ENCODE data around the gene SELENOS.
A peak's percentile ranks its signal among the peaks of the same experiment; 100 is the strongest.

The SELENOS gene

GRCh38 chr15:101267320-101268104 lies 9.8 kb downstream of the SELENOS start:
- H3K4me3 Mint-ChIP-seq = no peak overlapping the region
- H3K36me3 Mint-ChIP-seq = peaks cover 6% of the 10 kb centered on the region
- no peaks in the 10 kb centered on the region for H3K27me3 Mint-ChIP-seq
- no peaks in the 10 kb centered on the region for H3K9me3 Mint-ChIP-seq
- H3K27ac Mint-ChIP-seq = no peak overlapping the region
- no peaks in the 10 kb centered on the region for H3K4me1 Mint-ChIP-seq

- Mint-ChIP-seq H3K27ac (no peak overlapping the region), H3K27me3 (no peaks in the 10 kb centered on the region), H3K4me1 (no peaks in the 10 kb centered on the region), H3K36me3 (peaks cover 4% of the 10 kb centered on the region), H3K9me3 (no peaks in the 10 kb centered on the region), H3K4me3 (no peak overlapping the region)
These were observed 10.5 kb downstream of the SELENOS start for GRCh38 chr15:101266787-101267186.

- Mint-ChIP-seq H3K27me3 (no peaks in the 10 kb centered on the region), H3K27ac (no peak overlapping the region), H3K4me3 (no peak overlapping the region), H3K36me3 (peaks cover 4% of the 10 kb centered on the region), H3K4me1 (no peaks in the 10 kb centered on the region), H3K9me3 (no peaks in the 10 kb centered on the region)
These were observed 11.3 kb downstream of the SELENOS start for GRCh38 chr15:101266034-101266433.

DNA sequence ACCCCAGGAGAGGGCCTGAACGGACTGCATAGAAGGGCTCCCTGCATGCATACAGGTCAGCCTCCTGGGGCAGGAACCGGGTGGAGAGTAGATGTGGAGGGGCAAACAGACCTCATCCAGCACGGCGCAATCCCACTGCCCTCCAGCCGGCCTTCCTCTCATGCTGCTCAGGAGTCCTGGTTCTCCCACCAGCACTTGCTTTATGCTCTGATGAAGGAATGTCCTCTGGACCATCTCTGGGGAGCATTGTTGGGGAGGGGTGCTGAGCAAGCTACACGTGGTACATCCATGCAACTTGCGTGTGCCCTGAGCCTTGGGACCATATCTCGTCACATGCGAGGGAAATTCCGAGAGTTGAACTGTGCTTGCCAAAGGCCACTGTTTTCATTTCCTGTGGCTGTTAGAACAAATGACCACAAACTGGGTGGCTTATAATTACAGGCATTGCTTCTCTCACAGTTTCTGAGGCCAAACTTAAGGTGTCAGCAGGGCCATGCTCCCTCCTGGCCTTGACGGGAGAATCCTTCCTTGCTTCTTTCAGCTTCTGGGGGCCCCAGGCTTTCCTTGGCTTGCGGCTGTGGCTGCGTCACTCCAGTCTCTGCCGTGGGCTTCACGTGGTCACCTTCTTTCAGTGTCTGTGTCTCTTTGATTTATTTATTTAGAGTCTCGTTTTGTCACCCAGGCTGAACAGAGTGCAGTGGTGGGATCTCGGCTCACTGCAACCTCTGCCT lies 12.2 kb downstream of the SELENOS start:
- H3K27ac Mint-ChIP-seq = no peak overlapping the region
- no peaks in the 10 kb centered on the region for H3K4me1 Mint-ChIP-seq
- no peaks in the 10 kb centered on the region for H3K9me3 Mint-ChIP-seq
- no peaks in the 10 kb centered on the region for H3K27me3 Mint-ChIP-seq
- H3K4me3 Mint-ChIP-seq = no peak overlapping the region
- peaks cover 2% of the 10 kb centered on the region for H3K36me3 Mint-ChIP-seq

DNA sequence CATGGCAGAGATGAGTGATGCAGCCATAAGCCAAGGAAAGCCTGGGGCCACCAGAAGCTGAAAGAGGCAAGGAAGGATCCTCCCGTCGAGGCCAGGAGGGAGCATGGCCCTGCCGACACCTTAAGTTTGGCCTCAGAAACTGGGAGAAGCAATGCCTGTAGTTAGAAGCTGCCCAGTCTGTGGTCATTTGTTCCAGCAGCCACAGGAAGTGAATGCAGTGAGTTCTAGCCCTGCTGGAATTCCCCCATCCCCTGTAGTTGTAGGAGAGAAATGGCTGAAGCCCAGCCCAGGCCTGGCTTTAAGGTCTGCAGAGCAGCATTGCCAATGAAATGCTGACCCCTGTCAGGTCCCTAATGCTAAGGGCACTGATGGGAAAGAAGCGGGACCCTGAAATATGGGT lies 13.3 kb downstream of the SELENOS start:
- Mint-ChIP-seq H3K27ac (no peak overlapping the region), H3K9me3 (no peaks in the 10 kb centered on the region), H3K36me3 (no peaks in the 10 kb centered on the region), H3K4me3 (no peak overlapping the region), H3K4me1 (no peaks in the 10 kb centered on the region), H3K27me3 (peaks cover 4% of the 10 kb centered on the region)

- no peaks in the 10 kb centered on the region for H3K36me3 Mint-ChIP-seq
- H3K27me3 Mint-ChIP-seq = peaks cover 4% of the 10 kb centered on the region
- no peak overlapping the region for H3K27ac Mint-ChIP-seq
- H3K4me1 Mint-ChIP-seq = peaks cover 5% of the 10 kb centered on the region
- H3K9me3 Mint-ChIP-seq = no peaks in the 10 kb centered on the region
- H3K4me3 Mint-ChIP-seq = no peak overlapping the region
These were observed 14.7 kb downstream of the SELENOS start for GRCh38 chr15:101262551-101262950.

- no peaks in the 10 kb centered on the region for H3K36me3 Mint-ChIP-seq
- H3K9me3 Mint-ChIP-seq = no peaks in the 10 kb centered on the region
- no peak overlapping the region for H3K4me3 Mint-ChIP-seq
- peaks cover 4% of the 10 kb centered on the region for H3K27me3 Mint-ChIP-seq
- peaks cover 27% of the 10 kb centered on the region for H3K4me1 Mint-ChIP-seq
- peak overlapping the region; percentile 46 for H3K27ac Mint-ChIP-seq
These were observed 18.8 kb downstream of the SELENOS start for GRCh38 chr15:101258238-101259144.

DNA sequence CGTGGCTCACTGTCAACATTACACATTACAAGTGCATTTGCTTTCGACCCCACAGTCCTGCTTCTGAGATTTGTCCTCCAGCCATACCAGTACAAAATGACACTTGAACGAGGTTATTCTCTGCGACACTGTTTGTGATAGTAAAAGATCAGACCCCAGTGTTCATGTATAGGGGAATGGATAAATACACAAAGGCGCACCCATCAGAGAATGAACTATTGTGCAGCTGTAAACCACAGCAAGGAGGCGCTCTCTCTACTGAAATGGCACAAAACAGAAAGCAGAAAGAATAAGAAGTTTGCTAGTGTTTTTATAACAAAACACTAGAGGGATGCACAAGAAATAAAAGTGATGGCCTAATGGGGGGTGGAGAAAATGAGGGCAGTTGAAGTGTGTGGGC lies 20.5 kb downstream of the SELENOS start:
- Mint-ChIP-seq H3K36me3 (no peaks in the 10 kb centered on the region), H3K27ac (no peak overlapping the region), H3K27me3 (peaks cover 4% of the 10 kb centered on the region), H3K9me3 (no peaks in the 10 kb centered on the region), H3K4me3 (peak overlapping the region; percentile 38), H3K4me1 (peaks cover 37% of the 10 kb centered on the region)

DNA sequence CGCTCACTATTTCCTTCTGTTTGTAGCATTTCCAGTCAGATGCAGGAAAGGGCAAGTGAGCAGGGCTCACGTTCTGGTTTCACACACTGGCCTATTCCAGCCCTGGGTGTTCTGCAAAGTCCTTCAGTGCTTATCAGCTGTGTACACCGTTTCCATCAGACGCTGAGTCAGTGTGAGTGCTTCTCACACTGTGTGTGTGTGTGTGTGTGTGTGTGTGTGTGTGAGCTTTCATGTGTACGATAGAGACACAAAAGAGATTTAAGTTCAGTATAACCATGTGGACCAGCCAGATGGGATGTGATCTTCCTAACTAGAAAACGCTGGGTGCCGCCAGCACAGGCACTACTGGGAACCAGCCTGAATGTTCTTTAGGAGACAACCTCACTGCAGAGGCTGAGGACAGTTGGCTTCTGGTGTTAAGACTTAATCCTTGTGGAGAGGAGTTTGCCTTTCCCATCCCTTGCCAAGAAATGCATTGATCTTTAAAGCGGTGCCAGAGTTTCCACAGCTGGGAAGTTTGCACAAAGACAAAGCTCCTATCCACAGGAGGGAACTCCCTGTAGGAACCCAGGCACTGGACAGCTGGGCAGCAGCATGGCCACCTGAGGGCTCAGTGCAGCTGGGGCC lies 21.6 kb downstream of the SELENOS start:
- peak overlapping the region; percentile 43 for H3K27ac Mint-ChIP-seq

DNA sequence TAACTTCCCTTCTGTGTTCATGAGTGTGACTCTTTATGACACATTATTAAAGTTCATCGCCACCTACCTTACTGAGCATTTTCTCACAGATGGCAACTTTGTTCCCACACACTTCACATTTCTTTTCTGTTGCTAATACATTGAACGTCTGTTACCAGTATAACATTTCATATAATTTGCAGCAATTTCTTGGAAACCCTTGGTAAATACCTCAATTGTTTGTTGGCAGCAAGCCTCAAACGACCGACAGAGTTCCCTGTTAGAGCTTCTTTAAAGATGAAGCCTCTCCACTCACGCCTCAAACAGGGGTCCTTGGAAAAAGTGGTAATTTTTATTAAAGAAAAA lies 22.3 kb downstream of the SELENOS start:
- Mint-ChIP-seq H3K4me1 (peaks cover 42% of the 10 kb centered on the region), H3K27me3 (peaks cover 4% of the 10 kb centered on the region), H3K4me3 (peak overlapping the region; percentile 4), H3K27ac (peak overlapping the region; percentile 43), H3K36me3 (peaks cover 4% of the 10 kb centered on the region), H3K9me3 (no peaks in the 10 kb centered on the region)

More for the DNA sequence above, 21.6 kb downstream of the SELENOS start:
- Mint-ChIP-seq H3K9me3 (no peaks in the 10 kb centered on the region), H3K4me3 (peak overlapping the region; percentile 12), H3K4me1 (peaks cover 37% of the 10 kb centered on the region), H3K36me3 (no peaks in the 10 kb centered on the region), H3K27me3 (peaks cover 4% of the 10 kb centered on the region)

DNA sequence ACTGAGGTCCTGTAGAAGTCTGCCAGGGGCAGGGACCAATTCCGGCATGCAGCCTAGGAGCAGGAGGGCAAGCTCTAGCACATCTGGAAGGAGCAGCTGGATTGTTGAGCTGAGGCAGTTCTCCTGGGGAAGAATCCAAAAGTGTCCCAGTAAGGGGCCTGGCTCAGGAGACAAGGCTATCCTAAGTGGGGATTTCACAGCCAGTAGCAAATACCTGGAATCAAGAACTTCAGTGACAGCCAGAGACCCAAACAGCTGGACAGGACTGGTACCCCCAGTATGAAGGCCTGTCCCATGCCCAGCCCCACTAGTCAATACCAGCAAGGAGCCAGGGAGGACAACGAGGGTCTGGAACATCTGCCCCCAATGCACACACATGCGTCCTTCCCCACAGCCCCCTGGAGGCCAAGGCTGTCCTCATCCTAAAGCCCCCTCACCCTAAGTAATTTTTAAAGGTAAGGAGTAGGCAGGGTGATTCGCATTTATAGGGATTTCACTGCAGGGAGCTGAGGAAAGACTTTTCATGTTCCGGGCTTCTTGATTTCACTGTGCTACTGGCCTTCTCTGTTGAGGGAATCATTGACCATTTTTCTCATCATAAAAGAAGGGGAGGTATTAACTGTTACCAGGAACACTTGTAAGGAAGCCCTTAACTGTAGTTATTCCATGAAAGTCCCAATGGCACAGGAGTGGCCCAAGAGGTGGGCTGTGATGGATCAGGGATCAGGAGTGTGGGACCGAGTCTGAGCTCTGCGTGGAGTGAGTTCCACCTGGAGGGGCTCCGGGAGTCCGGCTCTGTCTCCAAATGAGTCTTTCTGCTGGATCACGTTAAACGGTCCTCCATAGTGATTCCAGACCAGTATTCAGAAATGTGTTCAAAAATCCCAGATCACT lies 22.9 kb downstream of the SELENOS start:
- H3K9me3 Mint-ChIP-seq = no peaks in the 10 kb centered on the region
- peaks cover 46% of the 10 kb centered on the region for H3K4me1 Mint-ChIP-seq
- H3K36me3 Mint-ChIP-seq = peaks cover 4% of the 10 kb centered on the region
- H3K4me3 Mint-ChIP-seq = peak overlapping the region; percentile 4
- peaks cover 2% of the 10 kb centered on the region for H3K27me3 Mint-ChIP-seq
- H3K27ac Mint-ChIP-seq = no peak overlapping the region

DNA sequence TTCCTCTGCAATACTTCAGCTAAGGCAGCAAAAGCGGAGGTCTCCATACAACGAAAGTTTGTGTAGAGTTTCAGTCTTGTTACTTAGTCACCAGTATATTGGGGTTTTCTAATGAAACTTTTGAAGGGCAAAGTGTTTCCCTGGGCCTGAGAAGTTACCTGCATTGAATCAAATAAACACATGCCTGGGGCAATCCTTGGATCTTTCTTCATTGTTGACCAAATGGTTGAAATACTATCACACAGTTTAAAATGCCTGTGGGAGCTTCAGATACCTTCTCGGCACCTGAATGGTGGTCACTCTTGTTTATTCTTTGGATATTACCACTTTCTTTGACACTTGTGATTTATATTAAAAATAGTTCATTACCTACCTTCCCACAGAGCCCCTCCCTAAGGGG lies 24.4 kb downstream of the SELENOS start:
- Mint-ChIP-seq H3K27me3 (no peaks in the 10 kb centered on the region), H3K9me3 (no peaks in the 10 kb centered on the region), H3K4me1 (peaks cover 53% of the 10 kb centered on the region), H3K27ac (peak overlapping the region; percentile 93), H3K4me3 (peak overlapping the region; percentile 92), H3K36me3 (peaks cover 8% of the 10 kb centered on the region)

DNA sequence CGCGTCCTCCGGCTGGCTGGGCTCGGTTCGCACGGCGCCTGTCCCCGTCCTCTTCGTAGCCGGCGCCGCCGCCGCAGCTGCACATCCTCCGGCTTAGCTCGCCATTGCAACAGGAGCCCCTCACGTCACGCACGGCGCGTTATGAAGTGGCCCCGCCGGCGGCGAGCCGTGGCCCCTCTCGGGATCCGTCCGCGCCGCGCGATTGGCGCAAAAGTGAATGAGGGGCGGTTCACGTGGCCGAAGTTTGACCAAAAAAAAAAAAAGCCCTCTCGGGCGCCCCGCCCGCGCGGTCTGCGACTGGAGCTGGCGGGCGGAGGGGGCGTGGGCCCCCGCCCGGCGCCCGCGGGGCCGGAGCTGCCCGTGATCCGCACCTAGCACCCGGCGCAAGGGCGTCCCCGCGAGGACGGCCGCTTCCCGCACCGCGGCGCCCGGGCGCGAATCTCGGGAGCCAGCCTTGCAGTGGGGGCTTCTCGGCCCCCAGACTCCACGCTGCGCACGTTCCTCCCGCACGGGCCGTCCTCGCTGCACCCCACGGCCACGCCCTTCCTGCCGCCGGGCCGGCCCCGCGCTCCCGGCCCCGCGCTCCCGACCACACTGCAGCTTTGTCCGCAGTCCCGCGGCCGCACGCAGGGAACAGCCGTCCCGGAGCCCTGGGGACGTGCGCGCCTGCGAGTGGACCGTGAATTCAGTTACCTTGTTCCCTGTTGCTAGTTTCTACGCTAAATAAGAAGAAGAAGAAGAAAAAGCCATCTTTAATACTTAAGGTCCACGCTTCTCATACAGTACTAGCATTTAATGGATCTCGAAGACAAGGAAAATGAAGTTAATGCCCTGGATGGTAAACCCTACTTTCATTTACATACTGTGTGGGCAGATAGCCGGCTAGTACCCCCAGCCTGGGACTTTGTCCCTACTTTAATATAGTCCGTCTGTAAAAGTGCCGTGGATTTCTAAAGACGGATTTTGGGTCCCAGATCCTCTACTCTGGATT lies 25.2 kb downstream of the SELENOS start, which contains the start of gene CHSY1:
Gene CHSY1 (minus strand): TSS at position 219 of the 991 bp plus-strand sequence. CDS start 592 bp downstream, outside the sequence.
- Mint-ChIP-seq H3K36me3 (peaks cover 10% of the 10 kb centered on the region), H3K27me3 (no peaks in the 10 kb centered on the region), H3K4me3 (peak within 1 kb of the TSS; percentile 92), H3K4me1 (peaks cover 61% of the 10 kb centered on the region), H3K27ac (peak within 1 kb of the TSS; percentile 93), H3K9me3 (no peaks in the 10 kb centered on the region)
